Measurements from ENCODE around the gene SEMA6B. TPM values are rescaled to one million over a fixed set of nuclear protein-coding genes. Genes with fewer than 3 reads are reported as not detected.

SEMA6B gene
- total RNA-seq, 6 experiments from 2014 or later = 0.05 to 0.30 (median 0.21) TPM

GRCh38 chr19:4501691-4502090, 57.8 kb downstream of the SEMA6B start:
- peaks cover 8% of the 10 kb centered on the region for H3K4me1 Mint-ChIP-seq (ENCODE audit: low read depth)
- H3K9me3 Mint-ChIP-seq = no peaks in the 10 kb centered on the region
- DNase-seq = no peak
- TF ChIP-seq, protein P1, sequence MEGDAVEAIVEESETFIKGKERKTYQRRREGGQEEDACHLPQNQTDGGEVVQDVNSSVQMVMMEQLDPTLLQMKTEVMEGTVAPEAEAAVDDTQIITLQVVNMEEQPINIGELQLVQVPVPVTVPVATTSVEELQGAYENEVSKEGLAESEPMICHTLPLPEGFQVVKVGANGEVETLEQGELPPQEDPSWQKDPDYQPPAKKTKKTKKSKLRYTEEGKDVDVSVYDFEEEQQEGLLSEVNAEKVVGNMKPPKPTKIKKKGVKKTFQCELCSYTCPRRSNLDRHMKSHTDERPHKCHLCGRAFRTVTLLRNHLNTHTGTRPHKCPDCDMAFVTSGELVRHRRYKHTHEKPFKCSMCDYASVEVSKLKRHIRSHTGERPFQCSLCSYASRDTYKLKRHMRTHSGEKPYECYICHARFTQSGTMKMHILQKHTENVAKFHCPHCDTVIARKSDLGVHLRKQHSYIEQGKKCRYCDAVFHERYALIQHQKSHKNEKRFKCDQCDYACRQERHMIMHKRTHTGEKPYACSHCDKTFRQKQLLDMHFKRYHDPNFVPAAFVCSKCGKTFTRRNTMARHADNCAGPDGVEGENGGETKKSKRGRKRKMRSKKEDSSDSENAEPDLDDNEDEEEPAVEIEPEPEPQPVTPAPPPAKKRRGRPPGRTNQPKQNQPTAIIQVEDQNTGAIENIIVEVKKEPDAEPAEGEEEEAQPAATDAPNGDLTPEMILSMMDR (IDR thresholded peaks at IDR 0.05) = no peak
- no peak overlapping the region for H3K4me3 Mint-ChIP-seq
- H3K27ac Mint-ChIP-seq = no peak overlapping the region
- H3K36me3 Mint-ChIP-seq (ENCODE audit: low read depth) = peaks cover 11% of the 10 kb centered on the region
- H3K27me3 Mint-ChIP-seq (ENCODE audit: insufficient read depth) = peaks cover 7% of the 10 kb centered on the region

- Mint-ChIP-seq H3K9me3 (no peaks in the 10 kb centered on the region), H3K4me1 (ENCODE audit: low read depth) (peaks cover 1% of the 10 kb centered on the region), H3K27ac (no peak overlapping the region), H3K27me3 (ENCODE audit: insufficient read depth) (peaks cover 3% of the 10 kb centered on the region), H3K4me3 (no peak overlapping the region), H3K36me3 (ENCODE audit: low read depth) (peaks cover 5% of the 10 kb centered on the region)
- DNase-seq = no peak
- TF ChIP-seq, protein P1 (IDR thresholded peaks at IDR 0.05) = no peak
These were observed 58.5 kb downstream of the SEMA6B start for GRCh38 chr19:4500841-4501591.

DNA sequence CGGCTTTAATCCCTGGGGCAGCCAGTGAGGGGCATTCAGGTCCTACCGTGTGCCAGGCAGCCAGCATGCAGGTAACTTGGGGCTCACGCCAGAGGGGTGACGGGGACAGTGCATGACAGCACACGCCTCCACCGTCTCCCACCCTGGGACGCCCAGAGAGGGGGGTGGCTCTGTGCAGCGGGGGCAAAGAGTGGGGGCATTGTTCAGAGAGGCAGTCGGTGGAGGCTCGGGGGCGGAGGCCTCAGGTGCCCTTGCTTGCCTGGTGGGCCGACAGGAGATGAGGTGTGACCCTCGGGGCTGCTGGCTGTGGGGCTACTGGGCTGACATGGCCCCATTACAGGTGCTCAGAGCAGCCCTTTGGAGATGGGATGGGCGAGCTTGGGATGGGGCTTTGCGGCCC, 59.6 kb downstream of the SEMA6B start:
- H3K4me3 Mint-ChIP-seq = no peak overlapping the region
- TF ChIP-seq, protein P1 (IDR thresholded peaks at IDR 0.05) = no peak

DNA sequence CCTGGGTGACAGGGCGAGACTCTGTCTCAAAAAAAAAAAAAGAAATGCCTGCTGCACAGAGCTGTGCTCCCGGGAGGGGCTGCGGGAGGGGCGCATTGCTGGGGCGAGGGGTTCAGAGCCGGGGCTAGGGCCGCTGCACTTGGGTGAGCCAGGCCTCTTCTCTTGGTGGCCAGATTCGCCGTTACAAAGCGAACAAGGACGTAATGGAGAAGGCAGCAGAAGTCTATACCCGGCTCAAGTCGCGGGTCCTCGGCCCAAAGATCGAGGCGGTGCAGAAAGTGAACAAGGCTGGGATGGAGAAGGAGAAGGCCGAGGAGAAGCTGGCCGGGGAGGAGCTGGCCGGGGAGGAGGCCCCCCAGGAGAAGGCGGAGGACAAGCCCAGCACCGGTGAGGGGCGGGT, 60.2 kb downstream of the SEMA6B start:
- Mint-ChIP-seq H3K4me3 (no peak overlapping the region), H3K9me3 (no peaks in the 10 kb centered on the region), H3K27ac (no peak overlapping the region), H3K4me1 (ENCODE audit: low read depth) (no peaks in the 10 kb centered on the region), H3K36me3 (ENCODE audit: low read depth) (no peaks in the 10 kb centered on the region), H3K27me3 (ENCODE audit: insufficient read depth) (peaks cover 3% of the 10 kb centered on the region)
- no peak for DNase-seq
- TF ChIP-seq, protein P1 (IDR thresholded peaks at IDR 0.05) = no peak

More for the DNA sequence above, 59.6 kb downstream of the SEMA6B start:
- DNase-seq = no peak
- no peaks in the 10 kb centered on the region for H3K4me1 Mint-ChIP-seq (ENCODE audit: low read depth)
- no peaks in the 10 kb centered on the region for H3K36me3 Mint-ChIP-seq (ENCODE audit: low read depth)
- no peaks in the 10 kb centered on the region for H3K9me3 Mint-ChIP-seq
- peaks cover 3% of the 10 kb centered on the region for H3K27me3 Mint-ChIP-seq (ENCODE audit: insufficient read depth)
- no peak overlapping the region for H3K27ac Mint-ChIP-seq

GRCh38 chr19:4498694-4499093, 60.8 kb downstream of the SEMA6B start:
- Mint-ChIP-seq H3K4me1 (ENCODE audit: low read depth) (no peaks in the 10 kb centered on the region), H3K27ac (no peak overlapping the region), H3K36me3 (ENCODE audit: low read depth) (no peaks in the 10 kb centered on the region), H3K9me3 (no peaks in the 10 kb centered on the region), H3K27me3 (ENCODE audit: insufficient read depth) (peaks cover 3% of the 10 kb centered on the region), H3K4me3 (no peak overlapping the region)
- TF ChIP-seq, protein P1 (IDR thresholded peaks at IDR 0.05) = no peak
- DNase-seq = no peak

Data from HFFc6 (cell line).